Nephron progenitor cell (in vitro differentiated cells): Measurements from ENCODE around the gene MAP3K3.

Experiments used
- DNase-seq: peaks from one replicate; pipeline ENCODE4 v3.0.0; 2021
- H3K27ac Mint-ChIP-seq: 2 replicates; pipeline ENCODE4 v1.8.0; 2021; ENCODE audit warnings: mild to moderate bottlenecking, moderate library complexity, mixed read lengths
- H3K27me3 Mint-ChIP-seq: 2 replicates; pipeline ENCODE4 v1.8.0; 2021; ENCODE audit warnings: mild to moderate bottlenecking, low read depth, mixed read lengths; ENCODE audit not compliant: poor library complexity
- H3K36me3 Mint-ChIP-seq: 2 replicates; pipeline ENCODE4 v1.8.0; 2021; ENCODE audit warnings: low read depth, mixed read lengths
- H3K4me1 Mint-ChIP-seq: 2 replicates; pipeline ENCODE4 v1.8.0; 2021; ENCODE audit warnings: mixed read lengths
- H3K4me3 Mint-ChIP-seq: 2 replicates; pipeline ENCODE4 v1.8.0; 2021; ENCODE audit warnings: mild to moderate bottlenecking, moderate library complexity, mixed read lengths
- H3K9me3 Mint-ChIP-seq: 2 replicates; pipeline ENCODE4 v1.8.0; 2021; ENCODE audit warnings: mild to moderate bottlenecking, moderate library complexity, mixed read lengths
- TF ChIP-seq, protein P1 (sequence below): fragments of 200-600 bp; sonication (generic); IDR thresholded peaks from 2 replicates; pipeline ENCODE4 v1.5.0; 2021; ENCODE audit warnings: antibody characterized with exemption

The MAP3K3 gene

DNA sequence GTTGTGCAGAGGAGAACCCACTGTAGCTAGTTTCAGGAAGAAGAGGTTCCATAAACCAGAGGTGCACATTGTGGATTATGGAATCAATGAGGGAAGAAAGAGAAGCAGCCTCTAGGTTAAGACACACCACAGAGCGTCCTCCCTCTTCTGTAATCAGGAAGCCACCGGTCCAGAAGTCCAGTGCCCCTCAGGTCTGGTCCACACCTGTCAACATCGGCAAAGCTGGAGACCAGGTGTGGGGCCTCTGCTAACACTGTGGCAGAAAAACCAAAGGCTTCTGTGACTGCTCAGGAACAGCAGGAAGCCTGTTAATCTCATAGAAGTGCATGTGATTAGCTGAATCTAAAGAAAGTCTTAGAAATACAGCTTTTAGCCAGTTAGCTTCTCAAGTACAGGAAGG lies 54.4 kb downstream of the MAP3K3 start:
- peaks cover 21% of the 10 kb centered on the region for H3K4me1 Mint-ChIP-seq
- no peak for DNase-seq
- TF ChIP-seq, protein P1, sequence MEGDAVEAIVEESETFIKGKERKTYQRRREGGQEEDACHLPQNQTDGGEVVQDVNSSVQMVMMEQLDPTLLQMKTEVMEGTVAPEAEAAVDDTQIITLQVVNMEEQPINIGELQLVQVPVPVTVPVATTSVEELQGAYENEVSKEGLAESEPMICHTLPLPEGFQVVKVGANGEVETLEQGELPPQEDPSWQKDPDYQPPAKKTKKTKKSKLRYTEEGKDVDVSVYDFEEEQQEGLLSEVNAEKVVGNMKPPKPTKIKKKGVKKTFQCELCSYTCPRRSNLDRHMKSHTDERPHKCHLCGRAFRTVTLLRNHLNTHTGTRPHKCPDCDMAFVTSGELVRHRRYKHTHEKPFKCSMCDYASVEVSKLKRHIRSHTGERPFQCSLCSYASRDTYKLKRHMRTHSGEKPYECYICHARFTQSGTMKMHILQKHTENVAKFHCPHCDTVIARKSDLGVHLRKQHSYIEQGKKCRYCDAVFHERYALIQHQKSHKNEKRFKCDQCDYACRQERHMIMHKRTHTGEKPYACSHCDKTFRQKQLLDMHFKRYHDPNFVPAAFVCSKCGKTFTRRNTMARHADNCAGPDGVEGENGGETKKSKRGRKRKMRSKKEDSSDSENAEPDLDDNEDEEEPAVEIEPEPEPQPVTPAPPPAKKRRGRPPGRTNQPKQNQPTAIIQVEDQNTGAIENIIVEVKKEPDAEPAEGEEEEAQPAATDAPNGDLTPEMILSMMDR = no peak
- peak overlapping the region; percentile 36 for H3K27ac Mint-ChIP-seq
- no peak overlapping the region for H3K4me3 Mint-ChIP-seq
- H3K27me3 Mint-ChIP-seq = no peaks in the 10 kb centered on the region
- peaks cover 12% of the 10 kb centered on the region for H3K36me3 Mint-ChIP-seq
- H3K9me3 Mint-ChIP-seq = no peaks in the 10 kb centered on the region

DNA sequence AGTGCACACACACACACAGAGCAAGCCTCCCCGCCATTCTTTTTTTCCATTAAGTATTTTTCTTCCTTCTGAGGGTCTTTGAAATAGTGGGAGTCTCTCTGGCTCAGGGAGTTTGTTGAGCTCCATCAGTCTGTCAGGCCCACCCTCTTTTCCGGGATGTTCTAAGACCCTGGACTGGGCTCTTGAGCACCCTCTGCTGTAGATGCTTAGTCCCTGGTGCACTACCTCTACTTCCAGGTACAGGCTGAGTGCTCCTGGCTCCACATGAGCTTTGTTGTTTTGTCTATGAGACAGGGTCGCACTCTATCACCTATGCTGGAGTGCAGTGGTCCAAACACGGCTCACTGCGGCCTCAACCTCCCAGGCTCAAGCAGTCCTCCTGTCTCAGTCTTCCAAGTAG lies 57.0 kb downstream of the MAP3K3 start:
- Mint-ChIP-seq H3K36me3 (peaks cover 30% of the 10 kb centered on the region), H3K27me3 (no peaks in the 10 kb centered on the region), H3K27ac (no peak overlapping the region), H3K4me3 (no peak overlapping the region), H3K4me1 (peaks cover 21% of the 10 kb centered on the region), H3K9me3 (no peaks in the 10 kb centered on the region)
- TF ChIP-seq, protein P1 = no peak
- DNase-seq = no peak

DNA sequence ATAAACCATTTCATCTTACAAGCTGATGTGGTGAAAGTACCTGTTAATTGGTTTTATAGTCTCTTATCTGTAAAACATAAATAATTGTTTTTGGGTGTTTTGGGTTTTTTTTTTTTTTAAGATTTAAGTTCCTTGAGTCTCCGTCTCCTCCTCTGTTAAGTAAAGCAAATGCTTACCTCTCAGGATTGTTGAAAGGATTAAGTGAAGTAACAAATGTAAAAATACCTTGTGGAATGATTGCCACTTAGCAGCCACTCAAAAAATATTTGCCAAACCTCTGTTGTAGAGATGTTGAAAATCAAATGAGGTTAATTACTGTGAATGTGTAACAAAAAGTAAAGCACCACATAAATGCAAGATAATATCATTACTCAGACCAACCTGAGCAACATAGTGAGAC lies 58.5 kb downstream of the MAP3K3 start:
- TF ChIP-seq, protein P1 = no peak
- no peaks in the 10 kb centered on the region for H3K27me3 Mint-ChIP-seq
- peaks cover 30% of the 10 kb centered on the region for H3K36me3 Mint-ChIP-seq
- no peak overlapping the region for H3K4me3 Mint-ChIP-seq
- no peak for DNase-seq
- H3K27ac Mint-ChIP-seq = no peak overlapping the region
- H3K4me1 Mint-ChIP-seq = peaks cover 9% of the 10 kb centered on the region
- H3K9me3 Mint-ChIP-seq = no peaks in the 10 kb centered on the region

DNA sequence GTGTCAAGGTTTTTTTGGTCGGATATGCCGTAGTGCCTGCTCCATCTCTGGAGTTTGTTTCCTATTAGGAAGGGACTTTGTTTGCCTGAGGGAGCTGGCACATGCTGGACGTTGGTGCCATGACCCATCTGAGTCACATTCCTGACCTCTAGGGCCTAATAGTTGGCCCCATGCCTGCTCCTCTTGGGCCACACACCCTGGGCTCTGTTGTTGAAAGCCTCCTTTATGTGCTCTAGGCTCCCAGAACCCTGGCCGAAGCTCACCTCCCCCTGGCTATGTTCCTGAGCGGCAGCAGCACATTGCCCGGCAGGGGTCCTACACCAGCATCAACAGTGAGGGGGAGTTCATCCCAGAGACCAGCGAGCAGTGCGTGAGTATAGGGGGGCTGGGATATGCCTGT lies 59.3 kb downstream of the MAP3K3 start:
- no peaks in the 10 kb centered on the region for H3K27me3 Mint-ChIP-seq
- TF ChIP-seq, protein P1 = no peak

DNA sequence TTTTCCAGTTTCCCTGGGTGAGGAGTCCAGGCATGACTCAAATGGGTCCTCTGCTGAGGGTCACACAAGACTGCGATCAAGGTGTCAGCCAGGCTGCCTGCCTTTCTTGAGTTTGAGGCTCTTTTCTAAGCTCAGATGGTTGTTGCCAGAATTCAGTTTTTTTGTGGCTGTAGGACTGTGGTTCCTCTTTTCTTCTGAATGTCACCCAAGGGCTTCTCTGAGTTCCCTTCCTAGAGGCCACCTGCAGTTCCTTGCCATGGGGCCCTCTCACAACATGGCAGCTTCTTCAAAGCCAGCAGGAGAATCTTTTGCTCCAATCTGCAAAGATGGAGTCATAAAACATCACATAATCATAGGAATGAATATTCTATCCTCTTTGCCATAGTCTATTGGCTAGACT lies 60.2 kb downstream of the MAP3K3 start:
- no peak for DNase-seq
- TF ChIP-seq, protein P1 = no peak
- Mint-ChIP-seq H3K27ac (no peak overlapping the region), H3K27me3 (no peaks in the 10 kb centered on the region), H3K4me3 (no peak overlapping the region), H3K36me3 (peaks cover 30% of the 10 kb centered on the region), H3K4me1 (peaks cover 3% of the 10 kb centered on the region), H3K9me3 (no peaks in the 10 kb centered on the region)

More for the DNA sequence above, 59.3 kb downstream of the MAP3K3 start:
- no peak overlapping the region for H3K27ac Mint-ChIP-seq
- H3K36me3 Mint-ChIP-seq = peaks cover 30% of the 10 kb centered on the region
- no peak overlapping the region for H3K4me3 Mint-ChIP-seq
- no peak for DNase-seq
- H3K4me1 Mint-ChIP-seq = peaks cover 7% of the 10 kb centered on the region
- no peaks in the 10 kb centered on the region for H3K9me3 Mint-ChIP-seq

DNA sequence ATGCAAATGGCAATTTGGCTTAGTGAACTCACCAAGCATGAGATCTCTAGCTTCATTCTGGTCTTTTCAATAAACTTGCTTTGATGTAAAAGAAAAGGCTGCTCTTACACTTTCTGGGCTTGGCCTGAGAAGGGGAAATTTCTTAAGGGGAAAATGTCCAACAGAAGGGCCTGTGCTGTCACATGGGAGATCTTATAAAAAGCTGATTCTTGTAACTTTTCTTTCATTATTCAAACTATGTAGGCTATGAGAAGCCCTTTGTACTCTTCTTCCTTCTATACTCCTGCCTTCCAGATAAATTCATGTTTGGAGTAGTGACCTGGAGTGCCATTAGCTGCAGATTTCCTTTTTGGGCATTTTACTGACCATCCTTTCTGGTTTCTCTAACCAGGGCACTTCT lies 60.8 kb downstream of the MAP3K3 start:
- Mint-ChIP-seq H3K9me3 (no peaks in the 10 kb centered on the region), H3K27ac (no peak overlapping the region), H3K27me3 (no peaks in the 10 kb centered on the region), H3K4me3 (no peak overlapping the region), H3K4me1 (peaks cover 2% of the 10 kb centered on the region), H3K36me3 (peaks cover 30% of the 10 kb centered on the region)
- no peak for DNase-seq
- TF ChIP-seq, protein P1 = no peak
